K562 (cell line): ENCODE results near the gene TMEM203. TPM values are rescaled to one million over a fixed set of nuclear protein-coding genes. Genes with fewer than 3 reads are reported as not detected.
A peak's percentile ranks its signal among the peaks of the same experiment; 100 is the strongest.

Experiments
- ATAC-seq: fragments of 200-7000 bp; cut with Tn5 transposase; 3 replicates; pipeline ENCODE4 v1.9.1; 2020; ENCODE audit warnings: moderate library complexity
- BruUV-seq: library from RNA; stranded (reverse); fragments of 400-500 nt; replicated peaks from 2 replicates; lab custom pipeline; 2021; lab: Mats Ljungman, UMichigan
- CTCF ChIA-PET: fragments of 300-600 bp; formaldehyde crosslinking; extraction: SDS; loops from one replicate; lab custom pipeline; 2021; ENCODE audit warnings: low intra/inter-chr PET ratio; lab: Yijun Ruan, JAX
- POLR2A ChIA-PET: fragments of 300-600, 350-650 bp; sonication (Branson Sonifier 250); formaldehyde crosslinking; extraction: SDS; loops from one replicate; lab custom pipeline; 2021; ENCODE audit warnings: antibody characterized with exemption, inconsistent platforms; lab: Yijun Ruan, JAX
- DNase-seq, 4 experiments: peaks; one replicate each; pipeline versions ENCODE4 v3.0.0 to v3.0.0-alpha.2; 2011 to 2018; ENCODE audit warnings: low spot score in 3 of 4, mixed read lengths in 3 of 4; ENCODE audit errors: extremely low read depth in 1 of 4
- FAIRE-seq: peaks from 2 replicates; lab custom pipeline; 2011; peaks lifted over from hg19 to GRCh38; lab: Jason Lieb, UNC
- H2AFZ ChIP-seq: 2 replicates; pipeline ENCODE4 v1.6.0; 2011; ENCODE audit warnings: low read depth, low read length, control low read depth, inconsistent platforms
- H3K27ac ChIP-seq: fragments of 200-600 bp; 3 replicates; pipeline ENCODE4 v1.8.0; 2011; ENCODE audit warnings: low read depth, mild to moderate bottlenecking, control low read depth, inconsistent platforms, low read length, moderate library complexity, mixed read lengths; ENCODE audit errors: extremely low read depth
- H3K27me3 ChIP-seq, 2 experiments: fragments of 300-600 bp in 1 of 2; 2 replicates in 1 of 2; 3 replicates in 1 of 2; pipeline versions ENCODE4 v1.6.0 to v1.8.0; 2011; ENCODE audit warnings: inconsistent platforms in 2 of 2, low read length in 2 of 2, mild to moderate bottlenecking in 1 of 2, mixed read lengths in 1 of 2, moderate library complexity in 1 of 2; ENCODE audit not compliant: control insufficient read depth in 2 of 2, insufficient read depth in 2 of 2
- H3K36me3 ChIP-seq: fragments of 300-600 bp; 3 replicates; pipeline ENCODE4 v1.8.0; 2011; ENCODE audit warnings: mild to moderate bottlenecking, low read length, inconsistent platforms; ENCODE audit not compliant: control insufficient read depth, insufficient read depth
- H3K4me1 ChIP-seq, 2 experiments: fragments of 200-600 bp in 1 of 2; replicated peaks in 1 of 2; 2 replicates in 1 of 2; 3 replicates in 1 of 2; pipeline versions ENCODE4 v1.5.1 to v1.8.0; 2011; ENCODE audit warnings: inconsistent platforms in 2 of 2, low read length in 2 of 2, mild to moderate bottlenecking in 1 of 2, mixed read lengths in 1 of 2, moderate library complexity in 1 of 2; ENCODE audit not compliant: control insufficient read depth in 2 of 2, insufficient read depth in 2 of 2
- H3K4me2 ChIP-seq: 2 replicates; pipeline ENCODE4 v1.6.1; 2011; ENCODE audit warnings: low read length, control low read depth, inconsistent platforms, mixed read lengths; ENCODE audit not compliant: insufficient read depth
- H3K4me3 ChIP-seq: fragments of 200-600 bp; sonication (generic), shearing (Covaris generic); 2 replicates; pipeline ENCODE4 v1.5.1; 2016; ENCODE audit warnings: control low read depth, inconsistent platforms
- H3K79me2 ChIP-seq: fragments of 200-600 bp; 3 replicates; pipeline ENCODE4 v1.8.0; 2011; ENCODE audit warnings: low read length, inconsistent platforms; ENCODE audit not compliant: control insufficient read depth, insufficient read depth
- H3K9ac ChIP-seq, 2 experiments: 2 replicates each; pipeline versions ENCODE4 v1.6.0 to v1.6.1; 2011; ENCODE audit warnings: low read depth in 2 of 2, low read length in 2 of 2, control low read depth in 1 of 2, inconsistent platforms in 1 of 2, mild to moderate bottlenecking in 1 of 2, mixed read lengths in 1 of 2; ENCODE audit not compliant: insufficient read depth in 1 of 2
- H3K9me1 ChIP-seq: one replicate; pipeline ENCODE4 v1.6.0; 2011; ENCODE audit warnings: inconsistent platforms, mild to moderate bottlenecking, low read length, moderate library complexity; ENCODE audit not compliant: control insufficient read depth, insufficient read depth
- H3K9me3 ChIP-seq: replicated peaks from 2 replicates; pipeline ENCODE4 v1.5.1; 2011; ENCODE audit warnings: low read depth, low read length, inconsistent platforms; ENCODE audit not compliant: control insufficient read depth, insufficient read depth
- H4K20me1 ChIP-seq: replicated peaks from 2 replicates; pipeline ENCODE4 v1.6.1; 2011; ENCODE audit warnings: low read length, inconsistent platforms, mixed read lengths; ENCODE audit not compliant: control insufficient read depth, insufficient read depth
- POLR2AphosphoS2 ChIP-seq: IDR thresholded peaks from 2 replicates; pipeline ENCODE4 v1.6.1; 2012; ENCODE audit warnings: low read length, improper control_type of control experiment
- WGBS: fragments of 100-300 bp; shearing (Covaris generic); methylation state at CpG from one replicate; pipeline ENCODE4 v1.1.6; 2016; ENCODE audit warnings: low coverage, mixed read lengths; ENCODE audit not compliant: insufficient coverage; ENCODE audit errors: missing lambda C conversion rate; 5-methylcytosine and 5-hydroxymethylcytosine counted together
- in situ Hi-C: fragments of 300-500 bp; cut with MboI; formaldehyde crosslinking; loops from 4 replicates; pipeline ENCODE4 v1.15.0; 2018; ENCODE audit warnings: inconsistent platforms, mixed read lengths
- intact Hi-C: fragments of 100-400 bp; cut with micrococcal nuclease; formaldehyde crosslinking; loops from 2 replicates; pipeline ENCODE4 v1.14.2; 2022
- polyA plus RNA-seq, 8 experiments: library from polyadenylated mRNA; depleted of rRNA in 4 of 8; stranded (reverse) in 5 of 8; unstranded in 3 of 8; fragments of >200 nt; fragmentation: Nextera tagmentation in 2 of 8; fragmentation: Illumina TruSeq in 1 of 8; extraction: Ambion mirVana in 2 of 8; extraction: Trizol in 1 of 8; gene quantifications; 2 replicates each; pipeline versions ENCODE4 v1.2.1 to v1.2.3, GENCODE V29; 2011 to 2014; ENCODE audit warnings: inconsistent platforms in 1 of 8, missing spikeins in 1 of 8
- total RNA-seq, 7 experiments: library from RNA; depleted of rRNA in 6 of 7; stranded (reverse); fragments of >200 nt in 6 of 7; fragmentation: Illumina TruSeq in 2 of 7; extraction: Trizol in 2 of 7; gene quantifications; 2 replicates each; pipeline versions ENCODE4 v1.2.1 to v1.2.3, GENCODE V29; 2011 to 2021; ENCODE audit warnings: low replicate concordance in 1 of 7
- TF ChIP-seq, protein P1 (sequence below): sonication (generic); formaldehyde crosslinking; IDR thresholded peaks from 2 replicates; pipeline ENCODE4 v1.5.0; 2020; ENCODE audit warnings: missing genetic modification reagents

Gene TMEM203
- total and polyA plus RNA-seq, 9 of the 15 experiments (the other 6 are each of a cell fraction or from before 2014, with no cell fraction given), result 8.8 to 59.5 (median 37.6) TPM

DNA sequence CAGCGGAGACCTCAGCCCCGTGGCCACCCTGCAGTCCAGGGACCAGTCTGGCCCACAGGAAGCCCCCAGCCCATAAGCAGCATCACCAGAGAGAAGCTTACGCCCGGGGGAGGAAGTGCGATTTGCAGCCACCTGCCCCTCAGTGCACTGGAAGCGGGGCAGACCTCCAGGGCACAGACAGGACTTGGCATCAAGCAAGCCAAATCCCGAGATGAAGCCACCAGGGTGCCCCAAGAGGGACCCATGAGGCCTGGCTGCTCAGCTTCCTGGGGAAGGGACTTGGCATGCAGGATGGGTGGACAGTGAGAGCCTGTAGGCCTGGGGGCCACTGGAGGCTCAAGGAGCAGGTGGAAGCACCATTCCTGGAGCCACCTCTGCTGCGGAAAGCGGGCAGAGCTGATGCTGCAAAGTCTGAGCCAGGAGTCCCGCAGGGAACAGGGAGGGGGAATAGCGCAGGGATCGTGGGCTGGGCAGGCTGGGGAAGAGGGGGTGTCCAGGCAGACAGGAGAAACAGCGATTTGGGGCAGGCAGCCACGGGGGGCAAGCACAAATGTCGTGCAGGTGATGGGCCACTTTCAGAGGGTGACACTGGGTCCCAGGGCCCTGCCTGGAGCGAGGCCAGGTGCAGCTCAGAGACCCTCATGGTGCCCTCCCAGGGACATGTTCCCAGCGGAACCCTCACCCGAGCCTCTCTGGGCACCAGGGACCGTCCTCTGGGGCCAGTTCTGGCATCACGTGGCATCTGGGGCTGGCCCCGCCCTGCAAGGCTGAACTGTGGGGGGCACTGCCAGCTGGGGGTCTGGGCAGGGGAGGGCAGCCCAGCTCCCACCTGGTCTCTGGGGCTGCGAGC lies 38.8 kb downstream of the TMEM203 start:
- FAIRE-seq (no peak), ATAC-seq (no peak), DNase-seq (no peak)
- 16% methylated on average over 17 of the region's 22 CpGs for WGBS
- TF ChIP-seq, protein P1, sequence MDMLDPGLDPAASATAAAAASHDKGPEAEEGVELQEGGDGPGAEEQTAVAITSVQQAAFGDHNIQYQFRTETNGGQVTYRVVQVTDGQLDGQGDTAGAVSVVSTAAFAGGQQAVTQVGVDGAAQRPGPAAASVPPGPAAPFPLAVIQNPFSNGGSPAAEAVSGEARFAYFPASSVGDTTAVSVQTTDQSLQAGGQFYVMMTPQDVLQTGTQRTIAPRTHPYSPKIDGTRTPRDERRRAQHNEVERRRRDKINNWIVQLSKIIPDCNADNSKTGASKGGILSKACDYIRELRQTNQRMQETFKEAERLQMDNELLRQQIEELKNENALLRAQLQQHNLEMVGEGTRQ, result peak; percentile 16; the same call in 1 of the 2 replicates
- no peak for TF ChIP-seq POLR2AphosphoS2
- no peaks in the 10 kb centered on the region for H3K9me3 ChIP-seq
- no peaks in the 10 kb centered on the region for H3K79me2 ChIP-seq
- H3K4me1 ChIP-seq, result peaks cover 0 to 98% of the 10 kb centered on the region in 2 experiments; a peak in 2 of 5 replicates
- no peaks in the 10 kb centered on the region; the same call in 1 of the 2 replicates for H4K20me1 ChIP-seq
- H3K9me1 ChIP-seq, result no peaks in the 10 kb centered on the region
- peaks cover 29 to 55% of the 10 kb centered on the region in 2 experiments; a peak in 4 of 5 replicates for H3K27me3 ChIP-seq
- no peak overlapping the region for H3K4me3 ChIP-seq
- BruUV-seq, result no TSS peak
- CTCF ChIA-PET, result no interaction called here
- in situ Hi-C loops (no loop called here), intact Hi-C loops (no loop called here)
- H2AFZ ChIP-seq, result no peak overlapping the region
- H3K36me3 ChIP-seq, result no peaks in the 10 kb centered on the region
- POLR2A ChIA-PET, result interaction anchor here (0.5 to 1.4 kb wide), 5 partner anchors 9 to 310 kb away, joined by 3 to 4 read pairs (median 3); no protein-coding TSS in a partner anchor
- H3K4me2 ChIP-seq, result no peak overlapping the region
- H3K9ac ChIP-seq, result no peak overlapping the region; a peak in 1 of 4 replicates
- H3K27ac ChIP-seq, result no peak overlapping the region
